H1 (cell line): ENCODE measurements around the gene JPH3. TPM values are rescaled to one million over a fixed set of nuclear protein-coding genes. Genes with fewer than 3 reads are reported as not detected.

Experiments
- BCL11A ChIP-seq, 2 experiments: IDR thresholded peaks; one replicate each; pipeline ENCODE4 v1.6.1; 2011; ENCODE audit warnings: low read depth in 2 of 2, low read length in 2 of 2, mild to moderate bottlenecking in 2 of 2
- CTBP2 ChIP-seq: IDR thresholded peaks from 2 replicates; pipeline ENCODE4 v1.7.0; 2011; ENCODE audit warnings: borderline replicate concordance, mild to moderate bottlenecking, moderate library complexity, mixed read lengths, low read length; ENCODE audit not compliant: insufficient read depth, insufficient read length
- MAFK ChIP-seq: IDR thresholded peaks from 2 replicates; pipeline ENCODE4 v1.6.1; 2012; ENCODE audit warnings: low read depth, mild to moderate bottlenecking, improper control_type of control experiment, low read length
- SIX5 ChIP-seq: IDR thresholded peaks from 2 replicates; pipeline ENCODE4 v1.6.1; 2011; ENCODE audit warnings: mild to moderate bottlenecking, low read depth, low read length
- SP1 ChIP-seq: IDR thresholded peaks from 2 replicates; pipeline ENCODE4 v1.6.1; 2011; ENCODE audit warnings: low read depth, low read length
- SRF ChIP-seq: IDR thresholded peaks from 2 replicates; pipeline ENCODE4 v1.6.1; 2011; ENCODE audit warnings: mild to moderate bottlenecking, low read depth, low read length, moderate library complexity
- TAF1 ChIP-seq: IDR thresholded peaks from 2 replicates; pipeline ENCODE4 v1.6.1; 2011; ENCODE audit warnings: mild to moderate bottlenecking, low read depth, low read length
- polyA plus RNA-seq, 7 experiments: library from polyadenylated mRNA; depleted of rRNA in 3 of 7; stranded (reverse) in 5 of 7; unstranded in 2 of 7; fragments of >200 nt in 5 of 7; fragments of 200-250 nt in 2 of 7; gene quantifications; 1 replicate in 5 of 7; 2 replicates in 1 of 7; 4 replicates in 1 of 7; pipeline versions ENCODE4 v1.2.1 to v1.2.3, GENCODE V29; 2011 to 2013; ENCODE audit warnings: missing spikeins in 2 of 7, mixed read lengths in 2 of 7
- total RNA-seq: library from RNA; stranded (reverse); fragmentation: NEBNext Ultra II Directional; extraction: Animal tissue kit (Norgen Biotek cat#: 25700); gene quantifications from 2 replicates; pipeline ENCODE4 v1.2.1, GENCODE V29; 2021
- TF ChIP-seq, protein P1 (sequence below): fragments of 300-600 bp; sonication (generic); IDR thresholded peaks from 2 replicates; pipeline ENCODE4 v1.7.1; 2012; ENCODE audit warnings: low read length, moderate library complexity, mild to moderate bottlenecking, inconsistent platforms; ENCODE audit not compliant: insufficient replicate concordance
- TF ChIP-seq, protein P2 (sequence below): IDR thresholded peaks from 2 replicates; pipeline ENCODE4 v1.6.1; 2011; ENCODE audit warnings: low read depth, mild to moderate bottlenecking, low read length; ENCODE audit not compliant: insufficient read depth
- TF ChIP-seq, protein P3 (sequence below): IDR thresholded peaks from 2 replicates; pipeline ENCODE4 v1.6.1; 2012; ENCODE audit warnings: inconsistent platforms

JPH3 gene
- total and polyA plus RNA-seq, 2 of the 8 experiments (the other 6 are each of a cell fraction or from before 2014, with no cell fraction given): 10.3 to 28.3 TPM

DNA sequence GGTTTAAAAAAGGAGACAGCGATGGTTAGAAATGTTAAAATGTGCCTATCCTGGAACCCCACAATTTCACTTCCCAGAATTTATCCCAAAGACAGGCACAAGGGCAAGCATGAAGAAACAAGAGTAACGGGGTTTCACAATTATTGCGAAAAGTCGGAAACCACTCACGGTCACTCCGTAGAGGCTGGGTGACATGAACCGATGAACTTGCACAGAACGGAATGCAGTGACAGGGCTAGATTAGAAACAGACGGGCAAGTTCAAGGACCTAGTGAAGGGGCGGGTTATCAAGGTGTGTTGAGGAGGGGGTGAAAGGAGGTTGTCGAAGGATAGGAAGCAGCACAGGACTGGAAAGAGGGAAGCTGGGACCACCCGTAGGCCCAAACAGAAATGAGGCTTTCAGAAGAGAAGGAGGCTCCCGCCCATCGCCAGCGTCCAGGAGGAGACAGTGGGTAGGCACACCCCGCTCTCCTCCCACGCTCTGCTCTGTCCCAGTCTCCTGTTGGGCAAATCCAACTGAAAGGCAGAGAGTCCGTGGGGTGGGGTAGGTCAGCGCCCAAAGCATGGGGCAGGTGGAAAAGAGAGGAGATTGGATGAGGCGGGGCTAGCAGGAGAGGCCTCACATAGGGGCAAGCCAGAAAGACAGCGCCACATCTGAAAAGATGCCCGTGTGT, 47.4 kb upstream of the JPH3 start (continued):
- TF ChIP-seq, protein P1, sequence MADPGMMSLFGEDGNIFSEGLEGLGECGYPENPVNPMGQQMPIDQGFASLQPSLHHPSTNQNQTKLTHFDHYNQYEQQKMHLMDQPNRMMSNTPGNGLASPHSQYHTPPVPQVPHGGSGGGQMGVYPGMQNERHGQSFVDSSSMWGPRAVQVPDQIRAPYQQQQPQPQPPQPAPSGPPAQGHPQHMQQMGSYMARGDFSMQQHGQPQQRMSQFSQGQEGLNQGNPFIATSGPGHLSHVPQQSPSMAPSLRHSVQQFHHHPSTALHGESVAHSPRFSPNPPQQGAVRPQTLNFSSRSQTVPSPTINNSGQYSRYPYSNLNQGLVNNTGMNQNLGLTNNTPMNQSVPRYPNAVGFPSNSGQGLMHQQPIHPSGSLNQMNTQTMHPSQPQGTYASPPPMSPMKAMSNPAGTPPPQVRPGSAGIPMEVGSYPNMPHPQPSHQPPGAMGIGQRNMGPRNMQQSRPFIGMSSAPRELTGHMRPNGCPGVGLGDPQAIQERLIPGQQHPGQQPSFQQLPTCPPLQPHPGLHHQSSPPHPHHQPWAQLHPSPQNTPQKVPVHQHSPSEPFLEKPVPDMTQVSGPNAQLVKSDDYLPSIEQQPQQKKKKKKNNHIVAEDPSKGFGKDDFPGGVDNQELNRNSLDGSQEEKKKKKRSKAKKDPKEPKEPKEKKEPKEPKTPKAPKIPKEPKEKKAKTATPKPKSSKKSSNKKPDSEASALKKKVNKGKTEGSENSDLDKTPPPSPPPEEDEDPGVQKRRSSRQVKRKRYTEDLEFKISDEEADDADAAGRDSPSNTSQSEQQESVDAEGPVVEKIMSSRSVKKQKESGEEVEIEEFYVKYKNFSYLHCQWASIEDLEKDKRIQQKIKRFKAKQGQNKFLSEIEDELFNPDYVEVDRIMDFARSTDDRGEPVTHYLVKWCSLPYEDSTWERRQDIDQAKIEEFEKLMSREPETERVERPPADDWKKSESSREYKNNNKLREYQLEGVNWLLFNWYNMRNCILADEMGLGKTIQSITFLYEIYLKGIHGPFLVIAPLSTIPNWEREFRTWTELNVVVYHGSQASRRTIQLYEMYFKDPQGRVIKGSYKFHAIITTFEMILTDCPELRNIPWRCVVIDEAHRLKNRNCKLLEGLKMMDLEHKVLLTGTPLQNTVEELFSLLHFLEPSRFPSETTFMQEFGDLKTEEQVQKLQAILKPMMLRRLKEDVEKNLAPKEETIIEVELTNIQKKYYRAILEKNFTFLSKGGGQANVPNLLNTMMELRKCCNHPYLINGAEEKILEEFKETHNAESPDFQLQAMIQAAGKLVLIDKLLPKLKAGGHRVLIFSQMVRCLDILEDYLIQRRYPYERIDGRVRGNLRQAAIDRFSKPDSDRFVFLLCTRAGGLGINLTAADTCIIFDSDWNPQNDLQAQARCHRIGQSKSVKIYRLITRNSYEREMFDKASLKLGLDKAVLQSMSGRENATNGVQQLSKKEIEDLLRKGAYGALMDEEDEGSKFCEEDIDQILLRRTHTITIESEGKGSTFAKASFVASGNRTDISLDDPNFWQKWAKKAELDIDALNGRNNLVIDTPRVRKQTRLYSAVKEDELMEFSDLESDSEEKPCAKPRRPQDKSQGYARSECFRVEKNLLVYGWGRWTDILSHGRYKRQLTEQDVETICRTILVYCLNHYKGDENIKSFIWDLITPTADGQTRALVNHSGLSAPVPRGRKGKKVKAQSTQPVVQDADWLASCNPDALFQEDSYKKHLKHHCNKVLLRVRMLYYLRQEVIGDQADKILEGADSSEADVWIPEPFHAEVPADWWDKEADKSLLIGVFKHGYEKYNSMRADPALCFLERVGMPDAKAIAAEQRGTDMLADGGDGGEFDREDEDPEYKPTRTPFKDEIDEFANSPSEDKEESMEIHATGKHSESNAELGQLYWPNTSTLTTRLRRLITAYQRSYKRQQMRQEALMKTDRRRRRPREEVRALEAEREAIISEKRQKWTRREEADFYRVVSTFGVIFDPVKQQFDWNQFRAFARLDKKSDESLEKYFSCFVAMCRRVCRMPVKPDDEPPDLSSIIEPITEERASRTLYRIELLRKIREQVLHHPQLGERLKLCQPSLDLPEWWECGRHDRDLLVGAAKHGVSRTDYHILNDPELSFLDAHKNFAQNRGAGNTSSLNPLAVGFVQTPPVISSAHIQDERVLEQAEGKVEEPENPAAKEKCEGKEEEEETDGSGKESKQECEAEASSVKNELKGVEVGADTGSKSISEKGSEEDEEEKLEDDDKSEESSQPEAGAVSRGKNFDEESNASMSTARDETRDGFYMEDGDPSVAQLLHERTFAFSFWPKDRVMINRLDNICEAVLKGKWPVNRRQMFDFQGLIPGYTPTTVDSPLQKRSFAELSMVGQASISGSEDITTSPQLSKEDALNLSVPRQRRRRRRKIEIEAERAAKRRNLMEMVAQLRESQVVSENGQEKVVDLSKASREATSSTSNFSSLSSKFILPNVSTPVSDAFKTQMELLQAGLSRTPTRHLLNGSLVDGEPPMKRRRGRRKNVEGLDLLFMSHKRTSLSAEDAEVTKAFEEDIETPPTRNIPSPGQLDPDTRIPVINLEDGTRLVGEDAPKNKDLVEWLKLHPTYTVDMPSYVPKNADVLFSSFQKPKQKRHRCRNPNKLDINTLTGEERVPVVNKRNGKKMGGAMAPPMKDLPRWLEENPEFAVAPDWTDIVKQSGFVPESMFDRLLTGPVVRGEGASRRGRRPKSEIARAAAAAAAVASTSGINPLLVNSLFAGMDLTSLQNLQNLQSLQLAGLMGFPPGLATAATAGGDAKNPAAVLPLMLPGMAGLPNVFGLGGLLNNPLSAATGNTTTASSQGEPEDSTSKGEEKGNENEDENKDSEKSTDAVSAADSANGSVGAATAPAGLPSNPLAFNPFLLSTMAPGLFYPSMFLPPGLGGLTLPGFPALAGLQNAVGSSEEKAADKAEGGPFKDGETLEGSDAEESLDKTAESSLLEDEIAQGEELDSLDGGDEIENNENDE: no peak
- TF ChIP-seq MAFK: no peak
- no peak for TF ChIP-seq SIX5
- TF ChIP-seq, protein P2, sequence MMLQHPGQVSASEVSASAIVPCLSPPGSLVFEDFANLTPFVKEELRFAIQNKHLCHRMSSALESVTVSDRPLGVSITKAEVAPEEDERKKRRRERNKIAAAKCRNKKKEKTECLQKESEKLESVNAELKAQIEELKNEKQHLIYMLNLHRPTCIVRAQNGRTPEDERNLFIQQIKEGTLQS: no peak
- TF ChIP-seq SP1: no peak
- no peak for TF ChIP-seq SRF
- TF ChIP-seq, protein P3, sequence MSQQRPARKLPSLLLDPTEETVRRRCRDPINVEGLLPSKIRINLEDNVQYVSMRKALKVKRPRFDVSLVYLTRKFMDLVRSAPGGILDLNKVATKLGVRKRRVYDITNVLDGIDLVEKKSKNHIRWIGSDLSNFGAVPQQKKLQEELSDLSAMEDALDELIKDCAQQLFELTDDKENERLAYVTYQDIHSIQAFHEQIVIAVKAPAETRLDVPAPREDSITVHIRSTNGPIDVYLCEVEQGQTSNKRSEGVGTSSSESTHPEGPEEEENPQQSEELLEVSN: no peak
- no peak for TF ChIP-seq BCL11A (IDR thresholded peaks at IDR 0.05; ENCODE audit: low read depth in 2 of 2, low read length in 2 of 2)
- no peak for TF ChIP-seq CTBP2
- no peak for TF ChIP-seq TAF1
